ENCODE results near the gene NPR1.
A peak's percentile ranks its signal among the peaks of the same experiment; 100 is the strongest.
"Not testable (repeated sequence)": the region's sequence is repeated elsewhere in the genome, so short reads cannot be mapped to it uniquely, and the experiment has no call there.

The NPR1 gene

DNA sequence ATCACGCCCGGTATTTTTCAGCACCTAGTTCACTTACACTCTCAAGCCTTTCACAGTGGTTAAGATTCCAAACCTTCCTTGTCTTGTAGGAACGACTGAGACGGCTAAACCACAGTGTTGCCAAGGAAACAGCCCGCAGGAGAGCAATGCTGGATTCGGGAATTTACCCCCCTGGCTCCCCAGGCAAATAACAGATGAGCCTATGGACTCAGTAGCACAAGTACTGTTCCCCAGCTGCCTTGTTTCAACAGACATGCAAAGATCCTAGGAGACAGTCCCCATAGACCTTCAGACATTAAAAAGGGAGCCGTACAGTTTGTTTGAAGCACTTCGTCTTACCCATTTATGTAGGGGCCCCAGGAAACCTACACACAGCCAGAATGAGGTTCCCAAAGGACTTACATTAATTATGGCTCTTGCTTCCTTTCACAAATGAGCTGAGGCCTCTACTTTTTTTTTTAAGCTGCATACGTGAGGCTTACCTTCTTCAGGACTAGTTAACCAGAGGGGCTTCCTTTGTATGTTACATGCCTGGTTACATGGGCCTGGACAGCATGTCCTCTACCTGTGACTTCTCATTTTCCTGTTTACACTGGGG is 17.3 kb upstream of the NPR1 start:
- H3K36me3 ChIP-seq (ENCODE audit: insufficient read depth, low read length) = peaks cover 35% of the 10 kb centered on the region
- H3K9ac ChIP-seq (ENCODE audit: low read depth, low read length) = no peak overlapping the region
- no peaks in the 10 kb centered on the region for H3K4me1 ChIP-seq (ENCODE audit: insufficient read depth, low read length)
- no peaks in the 10 kb centered on the region for H3K9me3 ChIP-seq (ENCODE audit: control insufficient read depth, insufficient read depth, low read length)

DNA sequence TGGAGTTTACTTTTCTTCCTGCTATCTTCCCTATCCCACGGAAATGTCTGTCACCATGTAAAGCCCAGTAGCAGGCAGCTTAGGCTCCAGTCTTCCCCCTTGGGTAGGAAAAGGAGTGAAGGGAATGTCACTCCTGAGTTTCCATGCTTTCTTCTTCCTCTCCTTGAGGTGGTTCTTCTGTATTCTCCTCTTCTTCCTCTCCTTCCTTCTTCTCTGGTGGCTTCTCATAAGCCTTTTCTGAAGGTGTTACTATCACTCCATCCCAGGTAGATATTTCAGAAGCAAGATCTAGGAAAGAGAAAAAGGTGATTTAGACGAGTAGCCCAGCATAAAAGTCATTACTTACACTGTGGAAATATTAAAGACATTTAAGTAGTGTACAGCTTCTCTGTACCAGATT is 16.2 kb upstream of the NPR1 start:
- Histone ChIP-seq H3K9me3 (ENCODE audit: control insufficient read depth, insufficient read depth, low read length) (no peaks in the 10 kb centered on the region), H3K9ac (ENCODE audit: low read depth, low read length) (no peak overlapping the region), H3K4me1 (ENCODE audit: insufficient read depth, low read length) (no peaks in the 10 kb centered on the region), H3K36me3 (ENCODE audit: insufficient read depth, low read length) (peaks cover 36% of the 10 kb centered on the region)

DNA sequence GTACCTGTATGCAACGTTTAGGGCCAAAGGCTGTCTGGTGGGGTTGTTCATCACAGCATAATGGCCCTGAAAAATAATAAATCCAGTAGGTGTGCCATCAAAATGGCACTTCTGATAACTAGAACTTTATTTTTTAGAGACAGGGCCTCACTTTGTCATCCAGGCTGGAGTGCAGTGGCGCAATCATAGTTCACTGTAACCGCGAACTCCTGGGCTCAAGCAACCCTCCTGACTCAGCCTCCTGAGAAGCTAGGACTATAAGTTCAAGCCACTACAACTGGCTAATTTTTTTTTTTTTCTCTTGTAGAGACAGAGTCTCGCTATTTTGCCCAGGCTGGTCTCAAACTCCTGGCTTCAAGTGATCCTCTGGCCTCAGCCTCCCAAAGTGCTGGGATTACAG is 15.3 kb upstream of the NPR1 start:
- H3K9ac ChIP-seq (ENCODE audit: low read depth, low read length) = no peak overlapping the region
- H3K4me1 ChIP-seq (ENCODE audit: insufficient read depth, low read length) = no peaks in the 10 kb centered on the region
- peaks cover 45% of the 10 kb centered on the region for H3K36me3 ChIP-seq (ENCODE audit: insufficient read depth, low read length)
- no peaks in the 10 kb centered on the region for H3K9me3 ChIP-seq (ENCODE audit: control insufficient read depth, insufficient read depth, low read length)

DNA sequence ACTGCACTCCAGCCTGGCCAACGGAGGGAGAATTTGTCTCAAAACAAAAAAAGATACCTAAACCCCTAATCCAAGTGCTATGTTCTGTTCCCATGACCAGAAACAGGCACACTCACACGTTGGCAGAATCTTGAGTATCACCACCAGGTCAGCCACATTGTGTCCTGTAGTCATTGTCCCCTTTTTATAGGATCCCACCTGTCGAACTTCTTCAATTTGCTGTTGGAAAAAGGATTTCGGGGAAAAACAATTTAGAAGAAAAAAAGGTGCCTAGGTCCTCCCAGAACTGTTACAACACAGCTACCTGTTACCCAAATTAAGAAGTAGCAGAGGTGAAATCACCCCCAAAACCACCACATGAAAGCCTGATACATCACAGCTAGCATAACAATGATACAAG is 11.0 kb upstream of the NPR1 start:
- Histone ChIP-seq H3K36me3 (ENCODE audit: insufficient read depth, low read length) (peaks cover 47% of the 10 kb centered on the region), H3K4me1 (ENCODE audit: insufficient read depth, low read length) (no peaks in the 10 kb centered on the region), H3K9ac (ENCODE audit: low read depth, low read length) (no peak overlapping the region), H3K9me3 (ENCODE audit: control insufficient read depth, insufficient read depth, low read length) (no peaks in the 10 kb centered on the region)

DNA sequence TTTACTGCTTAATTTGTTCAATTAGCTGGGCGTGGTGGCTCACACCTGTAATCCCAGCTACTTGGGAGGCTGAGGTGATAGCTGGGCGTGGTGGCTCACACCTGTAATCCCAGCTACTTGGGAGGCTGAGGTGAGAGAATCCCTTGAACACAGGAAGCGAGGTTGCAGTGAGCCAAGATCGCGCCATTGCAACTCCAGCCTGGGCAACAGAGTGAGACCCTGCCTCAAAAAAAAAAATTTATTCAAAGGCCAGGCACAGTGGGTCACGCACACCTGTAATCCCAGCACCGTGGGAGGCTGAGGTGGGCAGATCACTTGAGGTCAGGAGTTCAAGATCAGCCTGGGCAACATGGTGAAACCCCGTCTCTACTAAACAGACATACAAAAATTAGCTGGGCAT is 9.8 kb upstream of the NPR1 start:
- H3K9me3 ChIP-seq (ENCODE audit: control insufficient read depth, insufficient read depth, low read length); H3K4me1 ChIP-seq (ENCODE audit: insufficient read depth, low read length); H3K9ac ChIP-seq (ENCODE audit: low read depth, low read length): not testable (repeated sequence)
- peaks cover 40% of the 10 kb centered on the region for H3K36me3 ChIP-seq (ENCODE audit: insufficient read depth, low read length)

DNA sequence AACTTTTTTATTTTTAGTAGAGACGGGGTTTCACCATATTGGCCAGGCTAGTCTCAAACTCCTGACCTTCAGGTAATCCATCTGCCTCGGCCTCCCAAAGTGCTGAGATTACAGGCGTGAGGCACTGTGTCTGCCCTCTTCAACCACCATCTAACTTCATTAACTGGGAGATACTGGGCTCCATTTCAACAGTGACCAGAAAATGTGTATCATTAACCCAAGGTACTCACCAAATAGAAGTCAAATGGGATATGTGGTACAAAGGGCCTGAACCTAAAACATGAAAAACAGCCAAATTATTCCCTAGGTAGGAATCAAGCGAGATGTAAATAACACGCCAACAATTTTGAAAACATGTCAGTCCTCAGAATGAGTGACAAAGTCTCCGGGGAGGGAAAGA is 8.9 kb upstream of the NPR1 start:
- Histone ChIP-seq H3K36me3 (ENCODE audit: insufficient read depth, low read length) (peaks cover 40% of the 10 kb centered on the region), H3K4me1 (ENCODE audit: insufficient read depth, low read length) (no peaks in the 10 kb centered on the region), H3K9ac (ENCODE audit: low read depth, low read length) (peak overlapping the region; percentile 95; the same call in 1 of the 2 replicates), H3K9me3 (ENCODE audit: control insufficient read depth, insufficient read depth, low read length) (no peaks in the 10 kb centered on the region)

DNA sequence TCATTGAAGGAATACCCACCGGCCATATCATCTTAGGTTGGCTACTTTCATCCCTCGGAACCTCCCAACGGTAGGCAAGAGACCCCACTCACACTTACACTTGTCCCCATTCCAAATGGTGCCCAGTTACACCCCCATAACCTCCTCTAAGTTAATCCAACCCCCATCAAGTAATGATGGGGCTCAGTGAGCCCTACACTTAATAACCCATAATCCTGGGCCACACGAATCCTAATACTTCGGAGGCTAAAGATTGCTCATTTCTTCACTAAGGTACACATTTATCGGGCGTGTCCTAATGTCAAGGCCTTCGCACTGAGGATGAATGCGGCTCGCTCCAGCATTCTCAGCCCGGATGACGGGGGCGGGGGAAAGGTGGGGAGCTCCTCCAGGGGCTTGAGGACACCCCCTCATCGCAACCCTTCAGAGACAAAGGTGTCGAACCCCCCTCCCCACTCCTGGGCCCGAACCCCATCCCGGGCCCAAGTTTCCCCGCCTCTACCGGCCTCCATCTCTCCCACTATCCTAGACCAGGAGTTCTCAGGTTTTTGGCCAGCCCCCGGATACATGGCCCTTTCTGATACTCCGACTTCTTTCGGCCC is 8.1 kb upstream of the NPR1 start:
- H3K9me3 ChIP-seq (ENCODE audit: control insufficient read depth, insufficient read depth, low read length) = no peaks in the 10 kb centered on the region
- peak overlapping the region; percentile 95 for H3K9ac ChIP-seq (ENCODE audit: low read depth, low read length)
- H3K36me3 ChIP-seq (ENCODE audit: insufficient read depth, low read length) = peaks cover 34% of the 10 kb centered on the region
- H3K4me1 ChIP-seq (ENCODE audit: insufficient read depth, low read length) = no peaks in the 10 kb centered on the region

DNA sequence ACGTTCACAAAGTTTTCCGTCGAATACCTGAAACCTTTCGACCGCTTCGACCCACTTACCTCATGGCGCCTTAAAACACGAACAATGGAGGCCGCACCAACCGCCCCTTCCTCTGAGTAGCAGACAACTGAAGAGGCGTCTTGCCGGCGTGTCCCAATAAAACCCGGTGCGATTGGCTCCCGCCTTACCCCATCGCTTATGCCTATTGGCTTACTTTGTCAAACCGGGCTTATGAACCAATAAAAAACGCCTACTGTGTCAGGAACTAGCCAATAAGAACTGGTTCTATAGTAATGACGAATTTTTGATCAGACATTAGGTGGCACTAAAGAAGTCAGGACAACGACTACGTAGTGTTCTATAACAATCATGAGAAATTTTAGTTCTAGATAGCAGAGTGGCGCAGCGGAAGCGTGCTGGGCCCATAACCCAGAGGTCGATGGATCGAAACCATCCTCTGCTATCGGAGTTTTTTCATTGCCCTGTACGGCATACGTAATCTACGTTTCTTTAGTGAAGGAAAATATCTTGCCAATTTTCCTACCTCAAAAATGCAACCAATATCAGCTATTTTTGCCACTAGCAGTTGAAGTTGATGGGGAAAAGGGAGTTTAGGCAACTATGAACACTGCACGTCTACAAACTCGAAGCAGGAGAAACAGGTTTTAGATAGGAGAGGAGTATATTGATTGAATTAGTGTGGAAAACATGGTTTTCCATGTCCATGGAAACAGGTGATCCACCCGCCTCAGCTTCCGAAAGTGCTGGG is 7.4 kb upstream of the NPR1 start, which contains the start of gene ILF2:
ILF2 (minus strand) TSS at position 135 of the 769 bp plus-strand sequence; CDS start at position 64, 71 bp downstream.
- Histone ChIP-seq H3K36me3 (ENCODE audit: insufficient read depth, low read length) (peaks cover 27% of the 10 kb centered on the region), H3K4me1 (ENCODE audit: insufficient read depth, low read length) (no peaks in the 10 kb centered on the region), H3K9ac (ENCODE audit: low read depth, low read length) (peak within 1 kb of the TSS; percentile 98), H3K9me3 (ENCODE audit: control insufficient read depth, insufficient read depth, low read length) (no peaks in the 10 kb centered on the region)

DNA sequence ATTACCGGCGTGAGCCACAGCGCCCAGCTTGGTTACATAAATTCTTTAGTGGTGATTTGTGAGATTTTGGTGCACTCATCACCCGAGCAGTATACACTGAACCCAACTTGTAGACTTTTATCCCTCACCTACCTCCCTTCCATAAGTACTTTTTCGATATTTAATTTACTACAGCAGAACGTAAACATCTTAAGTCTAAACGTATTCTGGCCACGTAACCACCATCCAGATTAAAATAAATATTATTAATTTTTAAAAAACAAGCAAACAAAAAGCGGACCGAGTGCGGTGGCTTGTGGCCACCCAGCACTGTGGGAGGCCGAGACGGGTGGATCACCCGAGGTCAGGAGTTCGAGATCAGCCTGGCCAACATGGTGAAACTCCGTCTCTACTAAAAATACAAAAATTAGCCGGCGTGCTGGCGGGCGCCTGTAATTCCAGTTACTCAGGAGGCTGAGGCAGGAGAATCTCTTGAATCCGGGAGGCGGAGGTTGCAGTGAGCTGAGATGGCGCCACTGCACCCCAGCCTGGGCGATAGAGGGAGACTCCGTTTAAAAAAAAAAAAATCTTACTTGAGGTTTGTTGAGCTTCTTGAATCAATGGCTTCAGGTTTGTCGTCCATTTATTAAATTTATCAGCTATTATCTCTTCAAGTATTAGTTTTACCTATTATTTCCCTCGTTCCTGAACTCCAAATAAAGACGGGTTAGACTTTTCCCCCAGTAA is 6.7 kb upstream of the NPR1 start:
- H3K9me3 ChIP-seq (ENCODE audit: control insufficient read depth, insufficient read depth, low read length); H3K4me1 ChIP-seq (ENCODE audit: insufficient read depth, low read length): not testable (repeated sequence)
- Histone ChIP-seq H3K36me3 (ENCODE audit: insufficient read depth, low read length) (peaks cover 25% of the 10 kb centered on the region), H3K9ac (ENCODE audit: low read depth, low read length) (peak overlapping the region; percentile 98)

DNA sequence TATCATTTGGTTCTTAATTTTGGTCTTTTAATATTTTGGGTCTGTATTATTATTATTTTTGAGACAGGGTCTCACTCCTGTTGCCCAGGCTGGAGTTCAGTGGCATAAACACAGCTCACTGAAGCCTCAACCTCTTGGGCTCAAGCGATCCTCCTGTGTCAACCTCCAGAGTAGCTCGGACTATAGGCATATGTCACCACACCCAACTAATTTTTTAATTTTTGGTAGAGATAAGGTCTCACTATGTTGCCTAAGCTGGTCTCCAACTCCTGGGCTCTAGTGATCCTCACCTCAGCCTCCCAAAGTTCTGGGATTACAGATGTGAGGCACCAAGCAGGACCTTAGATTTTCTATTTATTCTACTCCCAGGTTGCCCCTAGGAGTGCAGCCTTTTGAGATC is 5.0 kb upstream of the NPR1 start:
- H3K4me1 ChIP-seq (ENCODE audit: insufficient read depth, low read length) = no peaks in the 10 kb centered on the region; the same call in 1 of the 2 replicates
- peaks cover 12% of the 10 kb centered on the region for H3K36me3 ChIP-seq (ENCODE audit: insufficient read depth, low read length)
- H3K9me3 ChIP-seq (ENCODE audit: control insufficient read depth, insufficient read depth, low read length) = no peaks in the 10 kb centered on the region
- H3K9ac ChIP-seq (ENCODE audit: low read depth, low read length) = no peak overlapping the region

DNA sequence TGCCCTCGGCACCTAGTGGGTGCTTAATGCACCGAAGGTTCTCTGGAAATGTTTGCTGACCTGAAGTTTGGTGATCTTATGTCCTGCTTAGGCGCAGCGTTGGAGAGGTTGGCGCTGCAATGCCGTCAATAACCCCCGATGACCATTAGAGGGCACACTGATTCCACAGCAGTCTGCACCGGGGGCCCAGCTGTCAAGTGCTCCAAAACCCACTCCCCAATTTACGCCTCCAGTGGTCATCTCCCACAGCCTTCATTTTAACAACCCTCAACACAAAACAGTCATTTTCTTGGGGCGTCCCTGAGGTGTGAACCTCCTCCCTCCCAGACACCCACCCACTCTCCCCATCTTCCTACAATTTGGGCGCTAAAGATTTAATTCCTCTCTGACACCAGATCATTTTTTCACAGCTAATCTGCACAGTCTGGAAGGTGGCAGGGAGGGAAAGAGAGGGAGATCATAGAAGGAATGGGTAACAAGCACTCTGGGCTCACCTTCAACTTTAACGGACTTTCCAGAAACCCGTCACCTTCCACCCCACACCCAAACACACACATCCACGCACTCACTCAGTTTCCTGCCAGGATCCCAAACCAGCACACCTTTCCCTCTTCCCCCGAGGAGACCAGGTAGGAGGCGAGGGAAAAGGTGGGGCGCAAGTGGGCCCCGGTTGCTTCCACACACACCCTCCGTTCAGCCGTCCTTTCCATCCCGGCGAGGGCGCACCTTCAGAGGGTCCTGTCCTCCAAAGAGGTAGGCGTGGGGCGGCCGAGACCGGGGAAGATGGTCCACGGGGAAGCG is 570 bp upstream of the NPR1 start:
- H3K4me1 ChIP-seq (ENCODE audit: insufficient read depth, low read length) = no peaks in the 10 kb centered on the region; the same call in 1 of the 2 replicates
- peak overlapping the region; percentile 55 for H3K9ac ChIP-seq (ENCODE audit: low read depth, low read length)
- H3K9me3 ChIP-seq (ENCODE audit: control insufficient read depth, insufficient read depth, low read length) = no peaks in the 10 kb centered on the region
- no peaks in the 10 kb centered on the region for H3K36me3 ChIP-seq (ENCODE audit: insufficient read depth, low read length)

DNA sequence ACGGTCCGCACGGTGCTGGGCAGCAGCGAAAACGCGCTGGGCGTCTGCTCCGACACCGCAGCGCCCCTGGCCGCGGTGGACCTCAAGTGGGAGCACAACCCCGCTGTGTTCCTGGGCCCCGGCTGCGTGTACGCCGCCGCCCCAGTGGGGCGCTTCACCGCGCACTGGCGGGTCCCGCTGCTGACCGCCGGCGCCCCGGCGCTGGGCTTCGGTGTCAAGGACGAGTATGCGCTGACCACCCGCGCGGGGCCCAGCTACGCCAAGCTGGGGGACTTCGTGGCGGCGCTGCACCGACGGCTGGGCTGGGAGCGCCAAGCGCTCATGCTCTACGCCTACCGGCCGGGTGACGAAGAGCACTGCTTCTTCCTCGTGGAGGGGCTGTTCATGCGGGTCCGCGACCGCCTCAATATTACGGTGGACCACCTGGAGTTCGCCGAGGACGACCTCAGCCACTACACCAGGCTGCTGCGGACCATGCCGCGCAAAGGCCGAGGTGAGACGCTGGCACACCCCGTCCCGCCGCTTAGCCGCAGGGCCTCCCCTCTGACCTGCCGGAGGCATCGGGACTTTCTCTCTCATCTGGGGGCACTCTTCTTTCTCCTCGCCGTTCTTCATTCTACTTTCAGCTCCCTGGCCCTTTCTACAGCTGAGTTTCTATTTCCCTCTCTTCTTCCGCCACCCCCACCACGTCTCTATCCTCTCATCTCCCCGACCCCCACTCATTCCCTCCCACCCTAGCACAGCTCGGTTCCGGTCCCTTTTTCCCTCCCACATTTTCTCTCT is 1.0 kb downstream of the NPR1 start:
- H3K36me3 ChIP-seq (ENCODE audit: insufficient read depth, low read length) = no peaks in the 10 kb centered on the region
- no peaks in the 10 kb centered on the region; the same call in 1 of the 2 replicates for H3K4me1 ChIP-seq (ENCODE audit: insufficient read depth, low read length)
- peak overlapping the region; percentile 55 for H3K9ac ChIP-seq (ENCODE audit: low read depth, low read length)
- H3K9me3 ChIP-seq (ENCODE audit: control insufficient read depth, insufficient read depth, low read length) = no peaks in the 10 kb centered on the region

DNA sequence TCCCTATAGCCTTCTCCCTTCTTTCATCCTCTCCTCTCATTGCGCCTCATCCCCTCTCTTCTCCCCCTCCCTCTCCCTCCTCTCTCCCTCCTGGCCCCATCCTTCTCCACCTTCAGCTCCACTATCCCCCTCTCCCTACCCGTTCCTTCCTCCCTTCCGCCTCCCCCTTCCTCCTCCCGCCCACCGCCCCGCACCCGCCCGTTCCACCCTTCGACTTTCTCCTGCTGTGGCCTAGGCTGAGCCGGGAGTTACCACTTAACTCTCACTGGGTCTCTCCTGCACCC is 1.6 kb downstream of the NPR1 start:
- no peaks in the 10 kb centered on the region; the same call in 1 of the 2 replicates for H3K4me1 ChIP-seq (ENCODE audit: insufficient read depth, low read length)
- H3K9me3 ChIP-seq (ENCODE audit: control insufficient read depth, insufficient read depth, low read length) = no peaks in the 10 kb centered on the region
- peak overlapping the region; percentile 55; the same call in 1 of the 2 replicates for H3K9ac ChIP-seq (ENCODE audit: low read depth, low read length)
- no peaks in the 10 kb centered on the region for H3K36me3 ChIP-seq (ENCODE audit: insufficient read depth, low read length)

Measured in ES-I3 (cell line).